22Rv1 (cell line): Measurements from ENCODE around the gene BEST1.

Source experiments
- CTCF ChIP-seq: fragments of 450-650 bp; IDR thresholded peaks from 2 replicates; pipeline ENCODE4 v1.5.1; 2017; ENCODE audit warnings: mild to moderate bottlenecking
- ZFX ChIP-seq: fragments of 450-650 bp; IDR thresholded peaks from 2 replicates; pipeline ENCODE4 v1.6.1; 2017; ENCODE audit warnings: antibody characterized with exemption, borderline replicate concordance

GRCh38 chr11:61919705-61920631 lies 30.2 kb upstream of the BEST1 start:
- TF ChIP-seq CTCF = no peak
- no peak for TF ChIP-seq ZFX
